ENCODE measurements around the gene DIAPH2. TPM values are rescaled to one million over a fixed set of nuclear protein-coding genes. Genes with fewer than 3 reads are reported as not detected.

DIAPH2 gene
- total RNA-seq: 10 to 100 TPM; 42.4 to 66.0 TPM

DNA sequence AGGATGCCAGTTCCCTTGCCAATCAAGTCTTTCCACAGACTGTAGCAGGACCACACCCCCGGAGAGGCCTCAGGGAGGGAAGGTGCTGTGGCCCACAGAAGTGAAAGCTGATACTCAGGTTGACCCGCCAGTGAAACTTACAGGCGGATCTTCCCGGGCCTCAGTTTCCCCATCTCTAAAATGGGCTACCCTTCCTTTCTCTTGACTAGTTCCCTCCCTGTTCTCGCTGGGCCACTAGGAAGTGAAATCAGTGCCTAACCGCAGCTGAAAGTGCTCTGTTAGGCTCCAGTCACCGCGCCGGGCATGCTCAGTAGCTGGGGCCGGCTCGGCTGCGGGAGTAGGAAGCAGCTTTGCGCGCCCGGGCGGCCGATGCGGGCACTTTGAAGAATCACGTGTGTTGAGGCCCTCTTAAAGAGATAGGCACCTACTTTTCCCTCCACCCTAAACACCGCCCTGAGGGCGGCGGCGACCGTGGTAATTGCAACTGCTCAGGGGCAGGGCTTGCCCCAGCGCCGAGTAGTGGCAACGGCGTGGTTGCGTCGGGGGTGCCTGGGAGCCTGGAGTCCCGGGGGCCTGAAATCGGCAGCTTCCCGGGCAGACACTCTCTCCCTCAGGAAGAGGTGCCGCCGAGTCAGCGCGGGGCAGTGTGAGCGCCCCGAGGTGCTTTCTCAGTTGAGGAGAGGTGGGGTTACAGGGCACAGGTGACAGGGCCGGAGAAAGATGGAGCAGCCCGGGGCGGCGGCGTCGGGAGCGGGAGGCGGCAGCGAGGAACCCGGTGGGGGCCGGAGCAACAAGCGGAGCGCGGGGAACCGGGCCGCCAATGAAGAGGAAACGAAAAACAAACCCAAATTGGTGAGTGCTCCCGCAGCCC is at the start of gene DIAPH2:
TSS of gene DIAPH2 (plus strand) at position 504 of the 871 bp plus-strand sequence.
- TF ChIP-seq, protein P1, sequence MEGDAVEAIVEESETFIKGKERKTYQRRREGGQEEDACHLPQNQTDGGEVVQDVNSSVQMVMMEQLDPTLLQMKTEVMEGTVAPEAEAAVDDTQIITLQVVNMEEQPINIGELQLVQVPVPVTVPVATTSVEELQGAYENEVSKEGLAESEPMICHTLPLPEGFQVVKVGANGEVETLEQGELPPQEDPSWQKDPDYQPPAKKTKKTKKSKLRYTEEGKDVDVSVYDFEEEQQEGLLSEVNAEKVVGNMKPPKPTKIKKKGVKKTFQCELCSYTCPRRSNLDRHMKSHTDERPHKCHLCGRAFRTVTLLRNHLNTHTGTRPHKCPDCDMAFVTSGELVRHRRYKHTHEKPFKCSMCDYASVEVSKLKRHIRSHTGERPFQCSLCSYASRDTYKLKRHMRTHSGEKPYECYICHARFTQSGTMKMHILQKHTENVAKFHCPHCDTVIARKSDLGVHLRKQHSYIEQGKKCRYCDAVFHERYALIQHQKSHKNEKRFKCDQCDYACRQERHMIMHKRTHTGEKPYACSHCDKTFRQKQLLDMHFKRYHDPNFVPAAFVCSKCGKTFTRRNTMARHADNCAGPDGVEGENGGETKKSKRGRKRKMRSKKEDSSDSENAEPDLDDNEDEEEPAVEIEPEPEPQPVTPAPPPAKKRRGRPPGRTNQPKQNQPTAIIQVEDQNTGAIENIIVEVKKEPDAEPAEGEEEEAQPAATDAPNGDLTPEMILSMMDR (IDR thresholded peaks at IDR 0.05): peak; percentile 28
- ATAC-seq (ENCODE audit: insufficient number of reproducible peaks, low FRiP score, low read depth) (peak; percentile 65), DNase-seq (ENCODE audit: low spot score) (peak; percentile 32)
- H3K9me3 ChIP-seq: no peaks in the 10 kb centered on the region
- peak within 1 kb of the TSS; percentile 69 to 77 for H3K27ac ChIP-seq
- no peaks in the 10 kb centered on the region for H3K27me3 ChIP-seq (replicated peaks; ENCODE audit: insufficient read depth)
- peaks cover 0 to 7% of the 10 kb centered on the region in 2 donors for H3K4me1 ChIP-seq (ENCODE audit: control insufficient read depth in 1 of 2, low read depth in 2 of 2)
- H3K4me3 ChIP-seq: peak within 1 kb of the TSS; percentile 87
- H3K36me3 ChIP-seq: no peaks in the 10 kb centered on the region

DNA sequence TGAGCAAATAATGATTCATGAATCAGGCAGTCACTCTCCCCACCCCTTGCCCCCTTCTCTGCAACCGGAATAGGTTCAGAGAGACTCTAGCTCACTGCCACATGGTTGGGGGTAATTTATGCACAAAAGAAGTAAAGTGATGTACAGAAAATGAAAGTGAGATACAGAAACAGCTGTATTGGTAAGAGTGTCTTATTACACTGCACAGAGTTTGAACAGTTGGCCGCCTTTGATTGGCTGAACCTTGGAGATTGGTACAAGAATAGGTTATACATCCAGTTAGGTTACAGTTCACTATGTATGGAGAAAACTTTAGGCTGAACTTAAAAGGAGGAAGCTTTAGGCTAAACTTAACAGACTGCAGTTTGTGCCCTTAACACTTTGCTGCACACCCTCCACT is 34.6 kb upstream of the DIAPH2 start:
- TF ChIP-seq, protein P1 (IDR thresholded peaks at IDR 0.05): no peak
- no peak overlapping the region for H3K27ac ChIP-seq
- no peak overlapping the region for H3K4me3 ChIP-seq
- no peaks in the 10 kb centered on the region for H3K27me3 ChIP-seq (replicated peaks; ENCODE audit: insufficient read depth)
- H3K9me3 ChIP-seq: no peaks in the 10 kb centered on the region
- H3K4me1 ChIP-seq (ENCODE audit: control insufficient read depth in 1 of 2, low read depth in 2 of 2): no peaks in the 10 kb centered on the region
- no peaks in the 10 kb centered on the region for H3K36me3 ChIP-seq
- DNase-seq (ENCODE audit: low spot score) (no peak), ATAC-seq (ENCODE audit: insufficient number of reproducible peaks, low FRiP score, low read depth) (no peak)

- ATAC-seq (ENCODE audit: insufficient number of reproducible peaks, low FRiP score, low read depth) (no peak), DNase-seq (ENCODE audit: low spot score) (no peak)
- H3K9me3 ChIP-seq: no peaks in the 10 kb centered on the region
- TF ChIP-seq, protein P1 (IDR thresholded peaks at IDR 0.05): no peak
- no peak overlapping the region for H3K4me3 ChIP-seq
- H3K27me3 ChIP-seq (replicated peaks; ENCODE audit: insufficient read depth): no peaks in the 10 kb centered on the region
- H3K36me3 ChIP-seq: no peaks in the 10 kb centered on the region
- no peak overlapping the region for H3K27ac ChIP-seq
- H3K4me1 ChIP-seq (ENCODE audit: control insufficient read depth in 1 of 2, low read depth in 2 of 2): no peaks in the 10 kb centered on the region
These were observed 28.6 kb upstream of the DIAPH2 start for GRCh38 chrX:96655947-96656623.

DNA sequence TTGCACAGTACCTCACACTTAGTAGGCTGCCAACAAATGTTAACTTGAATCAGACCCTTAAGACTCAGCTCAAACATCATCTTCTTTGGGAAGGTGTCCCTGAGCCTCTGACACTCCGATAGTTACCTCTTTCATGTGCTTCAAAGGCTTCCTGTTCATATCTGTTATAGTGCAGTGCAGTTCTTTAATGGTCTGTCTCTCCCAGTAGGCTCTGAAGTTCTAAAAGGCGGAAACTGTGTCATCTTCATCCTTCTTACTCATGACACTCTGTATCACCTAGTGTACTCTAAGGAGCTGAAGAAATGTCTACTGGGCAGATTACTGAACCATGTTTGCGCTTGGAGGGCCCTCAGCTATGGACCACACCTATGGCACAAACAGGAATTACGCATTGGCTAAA is 2.1 kb upstream of the DIAPH2 start:
- ATAC-seq (ENCODE audit: insufficient number of reproducible peaks, low FRiP score, low read depth) (no peak), DNase-seq (ENCODE audit: low spot score) (no peak)
- no peaks in the 10 kb centered on the region for H3K36me3 ChIP-seq
- no peak overlapping the region for H3K27ac ChIP-seq
- no peak overlapping the region for H3K4me3 ChIP-seq
- H3K4me1 ChIP-seq (ENCODE audit: control insufficient read depth in 1 of 2, low read depth in 2 of 2): no peaks in the 10 kb centered on the region
- TF ChIP-seq, protein P1 (IDR thresholded peaks at IDR 0.05): no peak
- no peaks in the 10 kb centered on the region for H3K9me3 ChIP-seq
- no peaks in the 10 kb centered on the region for H3K27me3 ChIP-seq (replicated peaks; ENCODE audit: insufficient read depth)

DNA sequence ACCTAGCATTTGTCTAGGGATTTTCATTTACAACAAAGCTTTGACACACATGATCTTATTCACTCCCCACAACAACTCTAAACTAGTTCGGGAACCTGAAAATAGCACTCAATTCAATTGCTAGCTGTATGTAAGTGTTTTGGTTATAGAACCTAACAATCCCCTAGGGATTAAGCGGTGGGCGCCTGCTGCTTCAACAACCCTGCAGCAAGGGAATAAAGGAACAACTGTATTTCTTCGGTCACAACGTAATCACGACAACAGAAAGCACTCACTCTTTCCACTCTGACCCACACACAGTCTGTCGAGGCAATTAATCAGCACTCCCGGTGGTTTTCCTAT is 674 bp upstream of the DIAPH2 start:
- ATAC-seq (ENCODE audit: insufficient number of reproducible peaks, low FRiP score, low read depth): no peak

More for the DNA sequence above, 674 bp upstream of the DIAPH2 start:
- no peak for DNase-seq (ENCODE audit: low spot score)
- TF ChIP-seq, protein P1 (IDR thresholded peaks at IDR 0.05): no peak
- no peak overlapping the region for H3K27ac ChIP-seq
- H3K4me3 ChIP-seq: peak overlapping the region; percentile 87
- no peaks in the 10 kb centered on the region for H3K27me3 ChIP-seq (replicated peaks; ENCODE audit: insufficient read depth)
- H3K4me1 ChIP-seq (ENCODE audit: control insufficient read depth in 1 of 2, low read depth in 2 of 2): peaks cover 0 to 7% of the 10 kb centered on the region in 2 donors
- no peaks in the 10 kb centered on the region for H3K9me3 ChIP-seq
- no peaks in the 10 kb centered on the region for H3K36me3 ChIP-seq
